Panc1 (cell line): ENCODE data around the gene ZNF300. TPM values are rescaled to one million over a fixed set of nuclear protein-coding genes. Genes with fewer than 3 reads are reported as not detected.

Experiments
- ATAC-seq: fragments of 200-7000 bp; cut with Tn5 transposase; 2 replicates; pipeline ENCODE4 v1.9.1; 2020; ENCODE audit warnings: mild to moderate bottlenecking, moderate library complexity
- BruUV-seq: library from RNA; stranded (reverse); fragments of 400-500 nt; replicated peaks from 2 replicates; lab custom pipeline; 2021; lab: Mats Ljungman, UMichigan
- CTCF ChIA-PET: fragments of 300-600 bp; sonication (Branson Sonifier 250); formaldehyde crosslinking; loops from one replicate; lab custom pipeline; 2022; ENCODE audit warnings: antibody characterized with exemption; lab: Charles Lee
- POLR2A ChIA-PET: fragments of 300-600 bp; sonication (Branson Sonifier 250); formaldehyde crosslinking; loops from one replicate; lab custom pipeline; 2022; ENCODE audit warnings: antibody characterized with exemption; lab: Charles Lee
- DNase-seq: peaks from one replicate; pipeline ENCODE4 v3.0.0-alpha.2; 2010; ENCODE audit warnings: low read depth, low spot score
- H3K27ac ChIP-seq: 2 replicates; pipeline ENCODE4 v1.5.1; 2011; ENCODE audit warnings: mild to moderate bottlenecking, low read length, inconsistent platforms
- H3K27me3 ChIP-seq: fragments of 200-500 bp; sonication (Bioruptor generic); 2 replicates; pipeline ENCODE4 v1.6.0; 2014; ENCODE audit warnings: low read length, inconsistent platforms; ENCODE audit not compliant: control insufficient read depth, insufficient read depth
- H3K36me3 ChIP-seq: fragments of 200-500 bp; sonication (Bioruptor generic); 2 replicates; pipeline ENCODE4 v1.5.1; 2014; ENCODE audit warnings: inconsistent platforms, mild to moderate bottlenecking, low read length, moderate library complexity; ENCODE audit not compliant: control insufficient read depth, insufficient read depth
- H3K4me1 ChIP-seq: 2 replicates; pipeline ENCODE4 v1.5.1; 2011; ENCODE audit warnings: inconsistent platforms, mild to moderate bottlenecking, low read length, moderate library complexity; ENCODE audit not compliant: control insufficient read depth, insufficient read depth
- H3K4me3 ChIP-seq, 2 experiments: 2 replicates each; pipeline ENCODE4 v1.5.1; 2011 to 2012; ENCODE audit warnings: low read depth in 2 of 2, low read length in 2 of 2, mild to moderate bottlenecking in 2 of 2, inconsistent platforms in 1 of 2, moderate library complexity in 1 of 2
- H3K9me3 ChIP-seq: fragments of 200-500 bp; sonication (Bioruptor generic); 2 replicates; pipeline ENCODE4 v1.5.1; 2014; ENCODE audit warnings: low read depth, mild to moderate bottlenecking, inconsistent platforms, low read length, moderate library complexity; ENCODE audit not compliant: control insufficient read depth, insufficient read depth
- POLR2AphosphoS5 ChIP-seq: IDR thresholded peaks from 2 replicates; pipeline ENCODE4 v1.6.1; 2012; ENCODE audit warnings: mild to moderate bottlenecking, low read depth, low read length, moderate library complexity
- SIN3A ChIP-seq: IDR thresholded peaks from 2 replicates; pipeline ENCODE4 v1.6.1; 2012; ENCODE audit warnings: low read depth, mild to moderate bottlenecking, low read length, moderate library complexity, borderline replicate concordance; ENCODE audit not compliant: insufficient read depth
- TCF7L2 ChIP-seq: IDR thresholded peaks from 2 replicates; pipeline ENCODE4 v1.6.1; 2011; ENCODE audit warnings: mild to moderate bottlenecking, low read depth, low read length, inconsistent platforms
- in situ Hi-C: cut with HindIII; loops from 2 replicates; pipeline ENCODE4 v1.10.0; 2016; ENCODE audit warnings: low sequenced_read_pairs, low pct_unique_long_range_greater_than_20kb
- intact Hi-C: fragments of 100-400 bp; cut with micrococcal nuclease; formaldehyde crosslinking; loops from one replicate; pipeline ENCODE4 v1.10.0; 2022; ENCODE audit not compliant: unreplicated experiment
- total RNA-seq: library from RNA; stranded (reverse); gene quantifications from one replicate; pipeline ENCODE4 v1.2.1, GENCODE V29; 2021; ENCODE audit not compliant: unreplicated experiment
- TF ChIP-seq, protein P1 (sequence below): fragments of 450-650 bp; IDR thresholded peaks from 2 replicates; pipeline ENCODE4 v1.5.1; 2017; ENCODE audit warnings: mild to moderate bottlenecking
- TF ChIP-seq, protein P2 (sequence below), 2 experiments: IDR thresholded peaks; 2 replicates each; pipeline ENCODE4 v1.6.1; 2011 to 2012; ENCODE audit warnings: low read depth in 2 of 2, control low read depth in 1 of 2, low read length in 1 of 2, mild to moderate bottlenecking in 1 of 2, moderate library complexity in 1 of 2; ENCODE audit not compliant: insufficient read depth in 1 of 2

The ZNF300 gene
- total RNA-seq, 1 experiment from 2014 or later: 0.05 TPM

GRCh38 chr5:150901446-150901845, 3.3 kb downstream of the ZNF300 start:
- intact Hi-C loops (no loop called here), in situ Hi-C loops (no loop called here)
- no peak overlapping the region for H3K27ac ChIP-seq
- no peaks in the 10 kb centered on the region for H3K36me3 ChIP-seq
- no TSS peak for BruUV-seq
- no peak for ATAC-seq
- ChIA-PET POLR2A (no interaction called here), CTCF (no interaction called here)
- H3K9me3 ChIP-seq: peaks cover 58% of the 10 kb centered on the region
- TF ChIP-seq, protein P1, sequence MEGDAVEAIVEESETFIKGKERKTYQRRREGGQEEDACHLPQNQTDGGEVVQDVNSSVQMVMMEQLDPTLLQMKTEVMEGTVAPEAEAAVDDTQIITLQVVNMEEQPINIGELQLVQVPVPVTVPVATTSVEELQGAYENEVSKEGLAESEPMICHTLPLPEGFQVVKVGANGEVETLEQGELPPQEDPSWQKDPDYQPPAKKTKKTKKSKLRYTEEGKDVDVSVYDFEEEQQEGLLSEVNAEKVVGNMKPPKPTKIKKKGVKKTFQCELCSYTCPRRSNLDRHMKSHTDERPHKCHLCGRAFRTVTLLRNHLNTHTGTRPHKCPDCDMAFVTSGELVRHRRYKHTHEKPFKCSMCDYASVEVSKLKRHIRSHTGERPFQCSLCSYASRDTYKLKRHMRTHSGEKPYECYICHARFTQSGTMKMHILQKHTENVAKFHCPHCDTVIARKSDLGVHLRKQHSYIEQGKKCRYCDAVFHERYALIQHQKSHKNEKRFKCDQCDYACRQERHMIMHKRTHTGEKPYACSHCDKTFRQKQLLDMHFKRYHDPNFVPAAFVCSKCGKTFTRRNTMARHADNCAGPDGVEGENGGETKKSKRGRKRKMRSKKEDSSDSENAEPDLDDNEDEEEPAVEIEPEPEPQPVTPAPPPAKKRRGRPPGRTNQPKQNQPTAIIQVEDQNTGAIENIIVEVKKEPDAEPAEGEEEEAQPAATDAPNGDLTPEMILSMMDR: no peak
- TF ChIP-seq POLR2AphosphoS5 (no peak), TCF7L2 (no peak), SIN3A (no peak)
- TF ChIP-seq, protein P2, sequence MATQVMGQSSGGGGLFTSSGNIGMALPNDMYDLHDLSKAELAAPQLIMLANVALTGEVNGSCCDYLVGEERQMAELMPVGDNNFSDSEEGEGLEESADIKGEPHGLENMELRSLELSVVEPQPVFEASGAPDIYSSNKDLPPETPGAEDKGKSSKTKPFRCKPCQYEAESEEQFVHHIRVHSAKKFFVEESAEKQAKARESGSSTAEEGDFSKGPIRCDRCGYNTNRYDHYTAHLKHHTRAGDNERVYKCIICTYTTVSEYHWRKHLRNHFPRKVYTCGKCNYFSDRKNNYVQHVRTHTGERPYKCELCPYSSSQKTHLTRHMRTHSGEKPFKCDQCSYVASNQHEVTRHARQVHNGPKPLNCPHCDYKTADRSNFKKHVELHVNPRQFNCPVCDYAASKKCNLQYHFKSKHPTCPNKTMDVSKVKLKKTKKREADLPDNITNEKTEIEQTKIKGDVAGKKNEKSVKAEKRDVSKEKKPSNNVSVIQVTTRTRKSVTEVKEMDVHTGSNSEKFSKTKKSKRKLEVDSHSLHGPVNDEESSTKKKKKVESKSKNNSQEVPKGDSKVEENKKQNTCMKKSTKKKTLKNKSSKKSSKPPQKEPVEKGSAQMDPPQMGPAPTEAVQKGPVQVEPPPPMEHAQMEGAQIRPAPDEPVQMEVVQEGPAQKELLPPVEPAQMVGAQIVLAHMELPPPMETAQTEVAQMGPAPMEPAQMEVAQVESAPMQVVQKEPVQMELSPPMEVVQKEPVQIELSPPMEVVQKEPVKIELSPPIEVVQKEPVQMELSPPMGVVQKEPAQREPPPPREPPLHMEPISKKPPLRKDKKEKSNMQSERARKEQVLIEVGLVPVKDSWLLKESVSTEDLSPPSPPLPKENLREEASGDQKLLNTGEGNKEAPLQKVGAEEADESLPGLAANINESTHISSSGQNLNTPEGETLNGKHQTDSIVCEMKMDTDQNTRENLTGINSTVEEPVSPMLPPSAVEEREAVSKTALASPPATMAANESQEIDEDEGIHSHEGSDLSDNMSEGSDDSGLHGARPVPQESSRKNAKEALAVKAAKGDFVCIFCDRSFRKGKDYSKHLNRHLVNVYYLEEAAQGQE (IDR thresholded peaks at IDR 0.05; ENCODE audit: insufficient read depth in 1 of 2, low read depth in 2 of 2, low read length in 1 of 2): no peak
- DNase-seq: no peak
- no peaks in the 10 kb centered on the region for H3K27me3 ChIP-seq
- no peaks in the 10 kb centered on the region for H3K4me1 ChIP-seq
- no peak overlapping the region for H3K4me3 ChIP-seq

DNA sequence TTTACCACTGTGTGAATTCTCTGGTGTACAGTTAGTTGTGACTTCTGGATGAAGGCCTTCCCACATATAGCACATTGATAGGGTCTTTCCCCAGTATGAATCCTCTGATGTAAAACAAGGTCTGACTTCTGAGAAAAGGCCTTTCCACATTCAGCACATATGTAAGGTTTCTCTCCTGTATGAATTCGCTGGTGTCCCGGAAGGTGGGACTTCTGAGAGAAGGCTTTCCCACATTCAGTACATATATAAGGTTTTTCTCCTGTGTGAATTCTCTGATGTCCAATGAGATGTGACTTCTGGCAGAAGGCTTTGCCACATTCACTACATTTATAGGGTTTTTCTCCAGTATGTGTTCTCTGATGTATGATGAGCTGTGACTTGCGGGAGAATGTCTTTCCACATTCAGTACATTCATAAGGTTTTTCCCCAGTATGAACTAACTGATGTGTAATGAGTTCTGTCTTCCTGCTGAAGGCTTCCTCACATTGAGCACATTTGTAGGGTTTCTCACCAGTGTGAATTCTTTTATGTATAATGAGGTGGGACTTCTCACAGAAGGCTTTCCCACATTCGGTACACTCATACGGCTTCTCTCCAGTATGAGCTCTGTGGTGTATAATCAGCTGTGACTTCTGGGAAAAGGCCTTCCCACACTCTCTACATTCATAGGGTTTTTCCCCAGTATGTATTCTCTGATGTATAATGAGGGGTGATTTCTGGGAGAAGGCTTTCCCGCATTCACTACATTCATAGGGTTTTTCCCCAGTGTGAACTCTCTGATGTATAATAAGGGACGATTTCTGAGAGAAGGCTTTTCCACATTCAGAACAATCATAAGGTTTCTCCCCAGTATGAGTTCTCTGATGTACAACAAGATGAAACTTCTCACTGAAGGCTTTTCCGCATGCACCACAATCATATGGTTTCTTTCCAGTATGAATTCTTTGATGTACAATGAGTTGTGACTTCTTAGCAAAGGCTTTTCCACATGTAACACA, 9.1 kb downstream of the ZNF300 start:
- no TSS peak for BruUV-seq
- TF ChIP-seq TCF7L2 (no peak), SIN3A (no peak), POLR2AphosphoS5 (no peak)
- TF ChIP-seq, protein P1: no peak
- TF ChIP-seq, protein P2 (IDR thresholded peaks at IDR 0.05; ENCODE audit: insufficient read depth in 1 of 2, low read depth in 2 of 2, low read length in 1 of 2): no peak
- no peaks in the 10 kb centered on the region for H3K36me3 ChIP-seq
- no peak overlapping the region for H3K27ac ChIP-seq
- in situ Hi-C loops (no loop called here), intact Hi-C loops (loop anchor here (10.0 kb wide), 1 partner anchor 59 kb away; no protein-coding TSS in a partner anchor)
- ATAC-seq (no peak), DNase-seq (no peak)
- POLR2A ChIA-PET: no interaction called here
- H3K4me1 ChIP-seq: no peaks in the 10 kb centered on the region
- H3K9me3 ChIP-seq: peaks cover 92% of the 10 kb centered on the region
- no peaks in the 10 kb centered on the region for H3K27me3 ChIP-seq
- CTCF ChIA-PET: interaction anchor here (0.6 kb wide), 1 partner anchor 620 kb away, joined by 3 read pairs; no protein-coding TSS in a partner anchor
- H3K4me3 ChIP-seq: no peak overlapping the region
